ENCODE measurements around the gene HSD17B2.

The HSD17B2 gene

DNA sequence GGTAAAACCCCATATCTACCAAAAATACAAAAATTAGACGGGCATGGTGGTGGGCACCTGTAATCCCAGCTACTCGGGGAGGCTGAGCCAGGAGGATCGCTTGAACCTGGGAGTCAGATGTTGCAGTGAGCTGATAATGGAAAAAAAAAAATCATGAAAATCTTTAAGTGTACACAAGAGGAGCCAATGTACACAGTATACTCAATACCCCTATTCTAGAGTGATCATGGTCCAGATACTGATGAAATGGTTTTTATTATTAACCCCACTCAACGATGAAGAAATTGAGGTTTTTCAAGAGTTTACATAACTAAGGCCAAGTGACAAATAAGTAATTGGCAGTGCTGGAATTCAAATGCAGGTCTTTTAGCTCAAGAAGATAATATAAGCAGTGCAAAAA is 11.5 kb downstream of the HSD17B2 start:
- no peak overlapping the region for H3K4me3 ChIP-seq (ENCODE audit: low read depth, low read length)
- no peak for DNase-seq (ENCODE audit: low read depth)
- TF ChIP-seq, protein P1, sequence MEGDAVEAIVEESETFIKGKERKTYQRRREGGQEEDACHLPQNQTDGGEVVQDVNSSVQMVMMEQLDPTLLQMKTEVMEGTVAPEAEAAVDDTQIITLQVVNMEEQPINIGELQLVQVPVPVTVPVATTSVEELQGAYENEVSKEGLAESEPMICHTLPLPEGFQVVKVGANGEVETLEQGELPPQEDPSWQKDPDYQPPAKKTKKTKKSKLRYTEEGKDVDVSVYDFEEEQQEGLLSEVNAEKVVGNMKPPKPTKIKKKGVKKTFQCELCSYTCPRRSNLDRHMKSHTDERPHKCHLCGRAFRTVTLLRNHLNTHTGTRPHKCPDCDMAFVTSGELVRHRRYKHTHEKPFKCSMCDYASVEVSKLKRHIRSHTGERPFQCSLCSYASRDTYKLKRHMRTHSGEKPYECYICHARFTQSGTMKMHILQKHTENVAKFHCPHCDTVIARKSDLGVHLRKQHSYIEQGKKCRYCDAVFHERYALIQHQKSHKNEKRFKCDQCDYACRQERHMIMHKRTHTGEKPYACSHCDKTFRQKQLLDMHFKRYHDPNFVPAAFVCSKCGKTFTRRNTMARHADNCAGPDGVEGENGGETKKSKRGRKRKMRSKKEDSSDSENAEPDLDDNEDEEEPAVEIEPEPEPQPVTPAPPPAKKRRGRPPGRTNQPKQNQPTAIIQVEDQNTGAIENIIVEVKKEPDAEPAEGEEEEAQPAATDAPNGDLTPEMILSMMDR (IDR thresholded peaks at IDR 0.05; ENCODE audit: control insufficient read depth, extremely low read depth, insufficient read depth) = no peak

DNA sequence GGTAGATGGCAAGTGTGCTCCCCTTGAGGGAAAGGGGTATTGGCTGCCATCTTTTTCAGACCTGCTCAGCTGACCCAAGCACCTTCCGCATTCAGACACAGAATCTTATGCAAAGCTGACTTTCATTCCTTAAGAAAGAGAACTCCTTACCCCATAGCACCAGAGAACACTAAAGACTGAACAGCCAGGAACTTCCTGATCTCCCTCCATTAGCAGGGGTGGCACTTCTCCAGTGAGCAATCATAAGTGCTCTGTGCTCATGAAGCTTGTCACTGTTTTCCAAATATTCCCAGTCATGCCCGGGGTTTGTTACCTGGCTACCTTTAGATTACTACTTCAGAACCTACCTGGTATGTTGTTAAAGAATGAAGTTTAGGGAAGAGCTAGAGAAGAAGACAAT is 11.9 kb downstream of the HSD17B2 start:
- DNase-seq (ENCODE audit: low read depth) = no peak
- H3K4me3 ChIP-seq (ENCODE audit: low read depth, low read length) = no peak overlapping the region
- TF ChIP-seq, protein P1 (IDR thresholded peaks at IDR 0.05; ENCODE audit: control insufficient read depth, extremely low read depth, insufficient read depth) = no peak

DNA sequence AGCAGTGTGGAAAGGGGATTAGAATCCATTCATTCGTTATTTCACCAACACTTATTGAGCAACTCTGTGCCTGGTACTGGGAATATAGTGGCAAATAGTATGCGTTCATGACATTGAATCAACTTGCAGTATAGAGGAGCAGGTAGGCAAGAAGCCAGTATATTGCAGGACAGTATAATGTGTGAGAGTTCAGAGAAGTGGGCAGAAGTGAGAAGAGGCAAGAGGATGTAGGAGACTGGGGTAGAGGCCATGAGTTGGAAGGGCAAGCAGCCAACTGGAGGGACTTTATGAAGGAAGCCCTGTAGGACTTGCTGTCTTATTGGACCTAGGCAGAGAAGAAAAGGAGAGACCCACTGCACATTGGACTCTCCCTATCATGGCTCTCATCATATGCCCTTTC is 12.3 kb downstream of the HSD17B2 start:
- no peak for DNase-seq (ENCODE audit: low read depth)

DNA sequence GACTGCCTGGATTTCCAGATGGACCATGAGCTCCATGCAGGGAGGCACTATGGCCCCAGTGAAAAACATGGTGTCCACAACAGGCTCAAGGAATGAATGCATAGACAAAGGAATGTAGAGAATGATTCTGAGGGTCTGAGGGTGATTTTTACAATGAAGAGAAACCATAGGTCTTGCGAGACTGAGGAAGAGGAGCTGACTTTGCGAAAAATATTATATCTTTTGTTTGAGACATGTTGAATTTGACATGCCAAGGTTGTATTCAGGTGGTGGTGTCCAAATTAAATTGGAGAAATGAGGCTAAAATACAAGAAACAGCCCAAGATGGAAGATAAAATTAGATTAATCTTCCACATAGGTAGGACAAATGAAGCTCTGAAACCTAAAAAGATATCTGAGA is 12.7 kb downstream of the HSD17B2 start:
- H3K4me3 ChIP-seq (ENCODE audit: low read depth, low read length) = no peak overlapping the region
- no peak for DNase-seq (ENCODE audit: low read depth)
- TF ChIP-seq, protein P1 (IDR thresholded peaks at IDR 0.05; ENCODE audit: control insufficient read depth, extremely low read depth, insufficient read depth) = no peak

More for the DNA sequence above, 12.3 kb downstream of the HSD17B2 start:
- no peak overlapping the region for H3K4me3 ChIP-seq (ENCODE audit: low read depth, low read length)
- TF ChIP-seq, protein P1 (IDR thresholded peaks at IDR 0.05; ENCODE audit: control insufficient read depth, extremely low read depth, insufficient read depth) = no peak

DNA sequence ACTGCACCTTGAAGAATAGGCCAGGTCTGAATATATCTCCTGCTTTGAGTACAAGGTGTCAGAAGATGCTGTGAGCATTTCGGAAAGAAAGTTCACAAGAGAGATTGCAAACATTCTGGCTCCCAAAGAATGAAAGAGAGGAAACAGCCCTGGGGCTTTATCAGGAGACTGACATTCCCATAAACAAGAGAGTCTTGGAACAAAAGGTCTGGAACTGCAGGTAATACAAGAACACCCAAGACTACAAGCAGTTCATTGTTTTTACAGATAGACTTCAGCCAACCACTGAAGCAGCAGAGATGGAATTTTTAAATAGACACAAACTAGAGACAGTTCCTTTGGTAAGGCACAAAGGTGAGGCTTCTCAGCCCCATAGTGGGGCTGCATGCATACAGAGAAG is 14.4 kb downstream of the HSD17B2 start:
- DNase-seq (ENCODE audit: low read depth) = no peak
- H3K4me3 ChIP-seq (ENCODE audit: low read depth, low read length) = no peak overlapping the region
- TF ChIP-seq, protein P1 (IDR thresholded peaks at IDR 0.05; ENCODE audit: control insufficient read depth, extremely low read depth, insufficient read depth) = no peak

DNA sequence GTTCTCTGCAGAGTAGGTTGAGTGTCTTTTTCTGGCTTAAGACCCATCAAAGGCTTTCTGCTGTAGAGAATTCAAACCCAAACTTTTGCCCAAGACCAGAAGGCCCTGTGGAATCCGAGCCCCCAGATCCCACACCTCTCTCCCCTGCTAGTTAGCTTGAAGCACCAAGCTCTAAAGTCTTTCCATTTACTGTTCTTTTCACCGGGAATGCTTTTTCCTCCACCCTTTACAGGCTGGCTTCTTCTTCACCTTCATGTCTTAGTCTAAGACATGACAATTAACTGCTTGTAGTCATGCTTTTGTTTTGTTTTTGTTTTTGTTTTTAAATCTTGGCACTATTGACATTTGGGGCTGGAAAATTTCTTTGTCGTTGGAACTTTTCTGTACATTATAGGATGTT is 15.5 kb downstream of the HSD17B2 start:
- no peak for DNase-seq (ENCODE audit: low read depth)
- TF ChIP-seq, protein P1 (IDR thresholded peaks at IDR 0.05; ENCODE audit: control insufficient read depth, extremely low read depth, insufficient read depth) = no peak
- H3K4me3 ChIP-seq (ENCODE audit: low read depth, low read length) = no peak overlapping the region

DNA sequence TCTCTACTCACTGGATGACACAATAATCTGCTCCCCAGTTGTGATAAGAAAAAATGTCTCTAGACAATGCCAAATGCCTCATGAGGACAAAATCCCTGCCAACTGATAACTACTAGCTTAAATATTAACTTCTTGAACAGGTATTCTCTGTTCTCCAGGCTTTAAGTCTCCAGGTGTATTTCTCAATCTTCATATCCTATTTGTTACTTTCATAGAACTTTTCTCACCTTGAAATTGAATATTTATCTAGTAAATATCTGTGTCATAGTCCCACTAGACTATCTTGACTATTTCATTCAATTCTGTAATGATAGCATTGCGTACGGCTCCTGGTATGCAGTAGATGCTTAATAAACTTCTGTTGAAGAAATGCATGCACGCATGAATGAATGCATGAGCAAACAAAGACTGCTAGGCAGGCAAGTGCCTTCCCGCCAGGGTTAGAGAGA is 15.9 kb downstream of the HSD17B2 start:
- TF ChIP-seq, protein P1 (IDR thresholded peaks at IDR 0.05; ENCODE audit: control insufficient read depth, extremely low read depth, insufficient read depth) = no peak
- DNase-seq (ENCODE audit: low read depth) = no peak
- no peak overlapping the region for H3K4me3 ChIP-seq (ENCODE audit: low read depth, low read length)

Measured in LNCaP clone FGC (cell line).